SK-N-SH (cell line): ENCODE results near the gene TMEM200C. TPM values are rescaled to one million over a fixed set of nuclear protein-coding genes. Genes with fewer than 3 reads are reported as not detected.

Experiments
- CTCF ChIA-PET: fragments of 300-600, 350-600 bp; formaldehyde crosslinking; extraction: SDS; loops from one replicate; lab custom pipeline; 2021; lab: Yijun Ruan, JAX
- POLR2A ChIA-PET: fragments of 350-600 bp; sonication (Branson Sonifier 250); formaldehyde crosslinking; extraction: SDS; loops from one replicate; lab custom pipeline; 2020; ENCODE audit warnings: antibody characterized with exemption, inconsistent platforms; lab: Yijun Ruan, JAX
- DNase-seq: peaks from one replicate; pipeline ENCODE4 v3.0.0; 2012
- H2AFZ ChIP-seq: fragments of 200-600 bp; sonication (generic); 2 replicates; pipeline ENCODE4 v1.8.1; 2016; ENCODE audit warnings: antibody characterized with exemption, mild to moderate bottlenecking, low read depth
- H3F3A ChIP-seq: fragments of 200-600 bp; sonication (generic); replicated peaks from 2 replicates; pipeline ENCODE3; 2016; ENCODE audit warnings: antibody characterized with exemption, mild to moderate bottlenecking; ENCODE audit not compliant: insufficient read depth
- H3K27ac ChIP-seq, 2 experiments: fragments of 200-500 bp in 1 of 2; fragments of 200-600 bp in 1 of 2; sonication (Bioruptor generic) in 1 of 2; sonication (generic), shearing (Covaris generic) in 1 of 2; 2 replicates each; pipeline versions ENCODE4 v1.5.1 to v1.6.1; 2014 to 2016; ENCODE audit warnings: low read depth in 2 of 2, inconsistent platforms in 1 of 2, low read length in 1 of 2, mild to moderate bottlenecking in 1 of 2, mixed read lengths in 1 of 2
- H3K27me3 ChIP-seq: fragments of 200-600 bp; sonication (generic), shearing (Covaris generic); 2 replicates; pipeline ENCODE4 v1.6.1; 2016; ENCODE audit warnings: mixed run types; ENCODE audit not compliant: insufficient read depth
- H3K36me3 ChIP-seq, 2 experiments: fragments of 200-500 bp in 1 of 2; fragments of 200-600 bp in 1 of 2; sonication (Bioruptor generic) in 1 of 2; sonication (generic) in 1 of 2; replicated peaks in 1 of 2; 2 replicates each; pipeline versions ENCODE3 to v1.5.1; 2014 to 2016; ENCODE audit warnings: low read length in 1 of 2, mild to moderate bottlenecking in 1 of 2; ENCODE audit not compliant: insufficient read depth in 2 of 2, control insufficient read depth in 1 of 2
- H3K4me1 ChIP-seq, 2 experiments: fragments of 200-500 bp in 1 of 2; fragments of 200-600 bp in 1 of 2; sonication (Bioruptor generic) in 1 of 2; sonication (generic), shearing (Covaris generic) in 1 of 2; 2 replicates each; pipeline versions ENCODE4 v1.5.1 to v1.6.1; 2014 to 2016; ENCODE audit warnings: low read depth in 1 of 2, low read length in 1 of 2, mixed run types in 1 of 2; ENCODE audit not compliant: insufficient read depth in 2 of 2, control insufficient read depth in 1 of 2
- H3K4me2 ChIP-seq: fragments of 200-600 bp; sonication (generic), shearing (Covaris generic); 2 replicates; pipeline ENCODE4 v1.6.1; 2017; ENCODE audit warnings: mixed run types
- H3K4me3 ChIP-seq, 2 experiments: fragments of 200-500 bp in 1 of 2; fragments of 200-600 bp in 1 of 2; sonication (Bioruptor generic) in 1 of 2; sonication (generic), shearing (Covaris generic) in 1 of 2; 2 replicates each; pipeline versions ENCODE4 v1.5.1 to v1.8.1; 2014 to 2016; ENCODE audit warnings: low read depth in 2 of 2, inconsistent platforms in 1 of 2, low read length in 1 of 2, mild to moderate bottlenecking in 1 of 2, mixed read lengths in 1 of 2, moderate library complexity in 1 of 2
- H3K79me2 ChIP-seq: fragments of 200-600 bp; sonication (generic); 2 replicates; pipeline ENCODE4 v1.8.1; 2017; ENCODE audit warnings: mild to moderate bottlenecking; ENCODE audit not compliant: insufficient read depth
- H3K9ac ChIP-seq: fragments of 200-600 bp; sonication (generic); 2 replicates; pipeline ENCODE4 v1.6.1; 2017; ENCODE audit warnings: mixed run types
- H3K9me2 ChIP-seq: fragments of 200-600 bp; sonication (generic); 2 replicates; pipeline ENCODE4 v1.6.1; 2017; ENCODE audit warnings: mixed run types
- H3K9me3 ChIP-seq: fragments of 200-600 bp; sonication (generic); 2 replicates; pipeline ENCODE4 v1.6.1; 2017; ENCODE audit warnings: mixed run types, mild to moderate bottlenecking, moderate library complexity
- H4K20me1 ChIP-seq: fragments of 200-600 bp; sonication (generic); 2 replicates; pipeline ENCODE4 v1.6.1; 2017; ENCODE audit warnings: mild to moderate bottlenecking, mixed run types; ENCODE audit not compliant: insufficient read depth
- CHD2 ChIP-seq: fragments of 150-350 bp; IDR thresholded peaks from 2 replicates; pipeline ENCODE4 v1.6.1; 2018; ENCODE audit warnings: low read length; ENCODE audit not compliant: partially characterized antibody
- ELF1 ChIP-seq: IDR thresholded peaks from 2 replicates; pipeline ENCODE4 v1.4.0; 2012
- EZH2phosphoT487 ChIP-seq: fragments of 200-600 bp; sonication (generic); IDR thresholded peaks from 2 replicates; pipeline ENCODE4 v1.6.1; 2017; ENCODE audit warnings: low read depth, mixed run types, mild to moderate bottlenecking, antibody characterized with exemption, moderate library complexity, borderline replicate concordance
- FOSL2 ChIP-seq: IDR thresholded peaks from 2 replicates; pipeline ENCODE4 v1.4.0; 2012; ENCODE audit warnings: low read depth, mild to moderate bottlenecking, moderate library complexity, borderline replicate concordance
- GATA2 ChIP-seq: sonication (generic); formaldehyde crosslinking; IDR thresholded peaks from 2 replicates; pipeline ENCODE4 v1.5.0; 2020; ENCODE audit warnings: mild to moderate bottlenecking, missing genetic modification reagents
- JUND ChIP-seq: IDR thresholded peaks from 2 replicates; pipeline ENCODE4 v1.4.0; 2012
- MEF2A ChIP-seq: IDR thresholded peaks from 2 replicates; pipeline ENCODE4 v1.4.0; 2012; ENCODE audit warnings: low read depth, borderline replicate concordance
- NFIC ChIP-seq: IDR thresholded peaks from 2 replicates; pipeline ENCODE4 v1.4.0; 2012; ENCODE audit warnings: borderline replicate concordance
- NRF1 ChIP-seq: IDR thresholded peaks from 2 replicates; pipeline ENCODE4 v1.6.1; 2012; ENCODE audit warnings: low read depth, mild to moderate bottlenecking, low read length
- RAD21 ChIP-seq: IDR thresholded peaks from 2 replicates; pipeline ENCODE4 v1.6.1; 2012; ENCODE audit warnings: mild to moderate bottlenecking, low read length
- RXRA ChIP-seq: IDR thresholded peaks from 2 replicates; pipeline ENCODE4 v1.4.0; 2012; ENCODE audit warnings: low read depth, mild to moderate bottlenecking, borderline replicate concordance
- SMC3 ChIP-seq: IDR thresholded peaks from 2 replicates; pipeline ENCODE4 v1.6.1; 2012; ENCODE audit warnings: low read depth, low read length, improper control_type of control experiment
- TAF1 ChIP-seq: IDR thresholded peaks from 2 replicates; pipeline ENCODE4 v1.6.1; 2012; ENCODE audit warnings: low read depth, mild to moderate bottlenecking, low read length, moderate library complexity, borderline replicate concordance
- TCF12 ChIP-seq: IDR thresholded peaks from 2 replicates; pipeline ENCODE4 v1.4.0; 2012
- WGBS: methylation state at CpG from one replicate; pipeline ENCODE4 v1.1.6; 2017; ENCODE audit warnings: low lambda C conversion rate; 5-methylcytosine and 5-hydroxymethylcytosine counted together
- polyA plus RNA-seq, 3 experiments: library from polyadenylated mRNA; depleted of rRNA; stranded (reverse); fragments of >200 nt; gene quantifications; 2 replicates each; pipeline ENCODE4 v1.2.3, GENCODE V29; 2012
- TF ChIP-seq, protein P1 (sequence below): fragments of 150-350 bp; IDR thresholded peaks from 2 replicates; pipeline ENCODE4 v1.6.1; 2017; ENCODE audit warnings: antibody characterized with exemption, low read length, low read depth, borderline replicate concordance
- TF ChIP-seq, protein P2 (sequence below): fragments of 200-600 bp; sonication (generic); IDR thresholded peaks from 2 replicates; pipeline ENCODE4 v1.6.1; 2017; ENCODE audit warnings: antibody characterized with exemption, mild to moderate bottlenecking, moderate library complexity
- TF ChIP-seq, protein P3 (sequence below): IDR thresholded peaks from 2 replicates; pipeline ENCODE4 v1.4.0; 2012; ENCODE audit warnings: low read depth, borderline replicate concordance

TMEM200C gene
- polyA plus RNA-seq, 1 of the 3 experiments (the other 2 are of a cell fraction) = not detected

DNA sequence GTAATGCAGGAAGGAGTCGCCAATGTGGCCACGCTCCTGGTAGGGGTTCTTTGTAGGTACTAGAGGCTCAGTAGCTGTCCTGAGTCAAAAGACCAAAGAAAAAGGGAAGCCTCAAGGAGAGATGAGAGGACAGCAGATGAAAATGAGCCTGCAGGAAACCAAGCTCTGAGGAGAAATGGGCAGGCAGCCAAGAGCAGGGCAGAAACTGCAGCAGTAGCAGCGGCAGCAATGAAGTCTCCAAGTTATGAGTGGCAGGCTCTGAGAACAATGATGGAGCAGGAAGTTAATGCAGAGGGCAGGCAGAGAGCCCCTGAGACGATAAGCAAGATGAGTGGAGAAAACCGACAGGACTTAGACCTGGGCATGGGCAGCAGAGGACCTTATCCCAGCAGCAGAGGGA is 48.2 kb upstream of the TMEM200C start:
- POLR2A ChIA-PET = interaction anchor here (0.6 kb wide), 1 partner anchor 906 kb away, joined by 3 read pairs; no protein-coding TSS in a partner anchor
- WGBS = 35% methylated on average over 5 of the region's 5 CpGs
- no peaks in the 10 kb centered on the region for H3K27me3 ChIP-seq
- no peak overlapping the region for H3K27ac ChIP-seq
- H3K4me3 ChIP-seq = no peak overlapping the region
- H2AFZ ChIP-seq = no peak overlapping the region
- no peak overlapping the region for H3K9ac ChIP-seq
- TF ChIP-seq CHD2 (no peak), SMC3 (no peak), ELF1 (no peak), JUND (no peak), MEF2A (no peak), EZH2phosphoT487 (no peak), RAD21 (no peak), GATA2 (CRISPR knock-in tag) (no peak), TCF12 (no peak), NRF1 (no peak), TAF1 (no peak), RXRA (no peak), NFIC (no peak), FOSL2 (no peak)
- TF ChIP-seq, protein P1, sequence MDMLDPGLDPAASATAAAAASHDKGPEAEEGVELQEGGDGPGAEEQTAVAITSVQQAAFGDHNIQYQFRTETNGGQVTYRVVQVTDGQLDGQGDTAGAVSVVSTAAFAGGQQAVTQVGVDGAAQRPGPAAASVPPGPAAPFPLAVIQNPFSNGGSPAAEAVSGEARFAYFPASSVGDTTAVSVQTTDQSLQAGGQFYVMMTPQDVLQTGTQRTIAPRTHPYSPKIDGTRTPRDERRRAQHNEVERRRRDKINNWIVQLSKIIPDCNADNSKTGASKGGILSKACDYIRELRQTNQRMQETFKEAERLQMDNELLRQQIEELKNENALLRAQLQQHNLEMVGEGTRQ = no peak
- TF ChIP-seq, protein P2, sequence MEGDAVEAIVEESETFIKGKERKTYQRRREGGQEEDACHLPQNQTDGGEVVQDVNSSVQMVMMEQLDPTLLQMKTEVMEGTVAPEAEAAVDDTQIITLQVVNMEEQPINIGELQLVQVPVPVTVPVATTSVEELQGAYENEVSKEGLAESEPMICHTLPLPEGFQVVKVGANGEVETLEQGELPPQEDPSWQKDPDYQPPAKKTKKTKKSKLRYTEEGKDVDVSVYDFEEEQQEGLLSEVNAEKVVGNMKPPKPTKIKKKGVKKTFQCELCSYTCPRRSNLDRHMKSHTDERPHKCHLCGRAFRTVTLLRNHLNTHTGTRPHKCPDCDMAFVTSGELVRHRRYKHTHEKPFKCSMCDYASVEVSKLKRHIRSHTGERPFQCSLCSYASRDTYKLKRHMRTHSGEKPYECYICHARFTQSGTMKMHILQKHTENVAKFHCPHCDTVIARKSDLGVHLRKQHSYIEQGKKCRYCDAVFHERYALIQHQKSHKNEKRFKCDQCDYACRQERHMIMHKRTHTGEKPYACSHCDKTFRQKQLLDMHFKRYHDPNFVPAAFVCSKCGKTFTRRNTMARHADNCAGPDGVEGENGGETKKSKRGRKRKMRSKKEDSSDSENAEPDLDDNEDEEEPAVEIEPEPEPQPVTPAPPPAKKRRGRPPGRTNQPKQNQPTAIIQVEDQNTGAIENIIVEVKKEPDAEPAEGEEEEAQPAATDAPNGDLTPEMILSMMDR = no peak
- H3K36me3 ChIP-seq = no peaks in the 10 kb centered on the region
- no peaks in the 10 kb centered on the region for H3K9me3 ChIP-seq
- CTCF ChIA-PET = no interaction called here
- no peaks in the 10 kb centered on the region for H4K20me1 ChIP-seq
- no peaks in the 10 kb centered on the region for H3K9me2 ChIP-seq
- no peaks in the 10 kb centered on the region for H3K79me2 ChIP-seq
- no peaks in the 10 kb centered on the region for H3F3A ChIP-seq
- DNase-seq = no peak
- H3K4me2 ChIP-seq = no peak overlapping the region
- peaks cover 0 to 3% of the 10 kb centered on the region in 2 experiments; a peak in 1 of 4 replicates for H3K4me1 ChIP-seq

DNA sequence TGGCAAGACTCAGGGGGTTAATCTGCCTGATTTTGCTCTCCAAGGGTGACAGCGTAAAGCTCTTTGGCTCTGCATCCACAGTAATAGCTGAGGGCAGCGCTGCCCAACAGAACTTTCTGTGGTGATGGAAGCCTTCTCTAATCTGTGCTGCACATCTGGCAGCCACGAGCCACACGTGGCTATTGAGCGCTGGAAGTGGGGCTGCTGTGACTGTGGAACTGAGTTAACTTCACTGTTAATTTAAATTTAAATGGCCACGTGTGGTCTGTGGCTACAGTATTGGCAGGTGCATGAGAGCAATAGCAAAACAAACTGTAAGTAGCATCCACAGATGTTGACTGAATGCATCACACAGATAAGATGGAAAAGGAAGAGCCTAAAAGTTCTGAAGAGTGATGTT is 47.3 kb upstream of the TMEM200C start:
- no peaks in the 10 kb centered on the region for H3K79me2 ChIP-seq
- H3K4me1 ChIP-seq = peaks cover 0 to 3% of the 10 kb centered on the region in 2 experiments; a peak in 1 of 4 replicates
- no peaks in the 10 kb centered on the region for H3K36me3 ChIP-seq
- H3K9ac ChIP-seq = no peak overlapping the region
- H3K27ac ChIP-seq = no peak overlapping the region
- H3K27me3 ChIP-seq = no peaks in the 10 kb centered on the region
- ChIA-PET POLR2A (no interaction called here), CTCF (no interaction called here)
- H3K9me2 ChIP-seq = no peaks in the 10 kb centered on the region
- WGBS = 39% methylated on average over 6 of the region's 6 CpGs
- no peaks in the 10 kb centered on the region for H4K20me1 ChIP-seq
- DNase-seq = no peak
- no peak overlapping the region for H3K4me3 ChIP-seq
- H3K4me2 ChIP-seq = no peak overlapping the region
- H3F3A ChIP-seq = no peaks in the 10 kb centered on the region
- no peak overlapping the region for H2AFZ ChIP-seq
- H3K9me3 ChIP-seq = no peaks in the 10 kb centered on the region
- TF ChIP-seq, protein P3, sequence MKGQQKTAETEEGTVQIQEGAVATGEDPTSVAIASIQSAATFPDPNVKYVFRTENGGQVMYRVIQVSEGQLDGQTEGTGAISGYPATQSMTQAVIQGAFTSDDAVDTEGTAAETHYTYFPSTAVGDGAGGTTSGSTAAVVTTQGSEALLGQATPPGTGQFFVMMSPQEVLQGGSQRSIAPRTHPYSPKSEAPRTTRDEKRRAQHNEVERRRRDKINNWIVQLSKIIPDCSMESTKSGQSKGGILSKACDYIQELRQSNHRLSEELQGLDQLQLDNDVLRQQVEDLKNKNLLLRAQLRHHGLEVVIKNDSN = no peak
